Fibroblast of peridontal ligament (primary cell): Measurements from ENCODE around the gene NARF.
A peak's percentile ranks its signal among the peaks of the same experiment; 100 is the strongest.
"Not testable (repeated sequence)": the region's sequence is repeated elsewhere in the genome, so short reads cannot be mapped to it uniquely, and the experiment has no call there.

ENCODE experiments used
- DNase-seq: peaks from one replicate; pipeline ENCODE4 v3.0.0-alpha.2; 2010; ENCODE audit errors: extremely low read depth

The NARF gene

GRCh38 chr17:82497483-82498405, 39.2 kb downstream of the NARF start:
- DNase-seq, result peak; percentile 42

- DNase-seq, result no peak
Measured at GRCh38 chr17:82502207-82502606, 43.7 kb downstream of the NARF start.

- no peak for DNase-seq
Measured at GRCh38 chr17:82503094-82503727, 44.7 kb downstream of the NARF start.

- DNase-seq, result no peak
Measured at GRCh38 chr17:82503728-82504308, 45.3 kb downstream of the NARF start.

GRCh38 chr17:82505296-82505695, 46.8 kb downstream of the NARF start:
- DNase-seq, result no peak

GRCh38 chr17:82506402-82506801, 47.9 kb downstream of the NARF start:
- not testable (repeated sequence) for DNase-seq

GRCh38 chr17:82507631-82508175, 49.2 kb downstream of the NARF start:
- DNase-seq, result peak; percentile 55

- not testable (repeated sequence) for DNase-seq
Measured at GRCh38 chr17:82511642-82512041, 53.1 kb downstream of the NARF start.

GRCh38 chr17:82513864-82514263, 55.3 kb downstream of the NARF start:
- not testable (repeated sequence) for DNase-seq

- no peak for DNase-seq
Measured at GRCh38 chr17:82517230-82517865, 58.8 kb downstream of the NARF start.

- peak; percentile 91 for DNase-seq
Measured at GRCh38 chr17:82518826-82519810, 60.6 kb downstream of the NARF start, which contains the start of gene FOXK2. Gene FOXK2, plus strand, starts transcription at chr17:82519732. Its CDS starts 157 bp downstream, at chr17:82519889.

GRCh38 chr17:82519971-82520903, 61.7 kb downstream of the NARF start:
- DNase-seq, result no peak

GRCh38 chr17:82524540-82524939, 66.0 kb downstream of the NARF start:
- DNase-seq, result no peak

GRCh38 chr17:82525712-82526111, 67.2 kb downstream of the NARF start:
- no peak for DNase-seq

- peak; percentile 62 for DNase-seq
Measured at GRCh38 chr17:82527898-82528297, 69.4 kb downstream of the NARF start.

- DNase-seq, result peak; percentile 51
Measured at GRCh38 chr17:82528484-82529265, 70.1 kb downstream of the NARF start.

GRCh38 chr17:82529914-82530300, 71.4 kb downstream of the NARF start:
- no peak for DNase-seq

- DNase-seq, result peak; percentile 57
Measured at GRCh38 chr17:82531431-82531881, 72.9 kb downstream of the NARF start.
